Measurements from ENCODE around the gene PPP2R2B.

DNA sequence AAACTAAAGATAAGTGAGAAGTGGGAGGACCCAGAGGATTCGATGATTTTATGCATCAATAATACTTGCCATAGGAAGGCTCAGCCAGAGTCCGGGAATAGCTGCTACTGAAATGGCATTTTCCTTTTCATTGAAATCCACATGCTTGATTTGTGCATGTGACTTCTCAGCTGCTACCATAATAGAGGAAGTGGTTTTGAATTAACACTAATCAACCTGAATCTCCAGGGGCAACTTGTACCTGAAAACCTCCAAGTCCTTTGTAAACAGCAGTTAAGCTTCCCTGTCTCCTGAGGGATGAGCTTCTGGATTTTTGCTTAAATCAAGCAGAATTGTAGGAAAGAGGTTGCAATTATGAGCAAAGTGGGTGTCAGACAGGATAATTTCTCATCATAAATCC is 124.9 kb downstream of the PPP2R2B start:
- no peak for TF ChIP-seq POLR2A (IDR thresholded peaks at IDR 0.05)
- TF ChIP-seq, protein P1, sequence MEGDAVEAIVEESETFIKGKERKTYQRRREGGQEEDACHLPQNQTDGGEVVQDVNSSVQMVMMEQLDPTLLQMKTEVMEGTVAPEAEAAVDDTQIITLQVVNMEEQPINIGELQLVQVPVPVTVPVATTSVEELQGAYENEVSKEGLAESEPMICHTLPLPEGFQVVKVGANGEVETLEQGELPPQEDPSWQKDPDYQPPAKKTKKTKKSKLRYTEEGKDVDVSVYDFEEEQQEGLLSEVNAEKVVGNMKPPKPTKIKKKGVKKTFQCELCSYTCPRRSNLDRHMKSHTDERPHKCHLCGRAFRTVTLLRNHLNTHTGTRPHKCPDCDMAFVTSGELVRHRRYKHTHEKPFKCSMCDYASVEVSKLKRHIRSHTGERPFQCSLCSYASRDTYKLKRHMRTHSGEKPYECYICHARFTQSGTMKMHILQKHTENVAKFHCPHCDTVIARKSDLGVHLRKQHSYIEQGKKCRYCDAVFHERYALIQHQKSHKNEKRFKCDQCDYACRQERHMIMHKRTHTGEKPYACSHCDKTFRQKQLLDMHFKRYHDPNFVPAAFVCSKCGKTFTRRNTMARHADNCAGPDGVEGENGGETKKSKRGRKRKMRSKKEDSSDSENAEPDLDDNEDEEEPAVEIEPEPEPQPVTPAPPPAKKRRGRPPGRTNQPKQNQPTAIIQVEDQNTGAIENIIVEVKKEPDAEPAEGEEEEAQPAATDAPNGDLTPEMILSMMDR (IDR thresholded peaks at IDR 0.05) = no peak

All from testis (tissue), 2 donors.